ENCODE measurements around the gene ATP2C2. TPM values are rescaled to one million over a fixed set of nuclear protein-coding genes. Genes with fewer than 3 reads are reported as not detected.

ATP2C2 gene
- total RNA-seq, 1 experiment from 2014 or later = 4.0 TPM

DNA sequence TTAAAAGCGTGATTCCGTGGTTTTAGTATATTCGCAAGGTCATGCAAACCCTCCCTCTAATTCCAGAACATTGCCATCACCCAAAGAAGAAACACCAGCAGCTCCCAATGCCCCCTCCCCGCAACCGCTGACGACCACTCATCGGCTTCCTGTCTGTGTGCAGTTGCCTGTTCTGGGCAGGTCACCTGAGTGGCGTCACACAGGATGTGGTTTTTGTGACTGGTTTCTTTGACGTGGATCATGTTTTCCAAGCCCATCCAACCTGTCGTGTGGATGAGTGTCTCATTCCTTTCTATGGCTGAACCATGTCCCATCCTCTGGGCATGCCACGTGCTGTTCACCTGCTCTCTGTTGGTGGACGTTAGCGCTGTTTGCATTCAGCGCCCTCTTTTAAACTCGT is 8.2 kb upstream of the ATP2C2 start:
- Histone ChIP-seq H2AFZ (ENCODE audit: low read length) (no peak overlapping the region), H2BK120ac (ENCODE audit: low read depth, low read length, poor library complexity, severe bottlenecking) (no peak overlapping the region), H2BK5ac (ENCODE audit: insufficient read length, low read length) (no peak overlapping the region), H3K79me2 (ENCODE audit: insufficient read depth, low read length) (no peaks in the 10 kb centered on the region), H3K27ac (ENCODE audit: insufficient read length, low read depth, low read length) (no peak overlapping the region), H3K27me3 (ENCODE audit: insufficient read depth, low read length) (no peaks in the 10 kb centered on the region), H3K23ac (ENCODE audit: insufficient read length, low read depth, low read length) (no peak overlapping the region), H3K56ac (ENCODE audit: insufficient read length, low read depth, low read length) (no peak overlapping the region), H3K4me2 (ENCODE audit: insufficient read depth, insufficient read length, low read length) (no peak overlapping the region), H4K91ac (ENCODE audit: insufficient read length, low read depth, low read length) (no peak overlapping the region), H2BK15ac (ENCODE audit: low read depth, low read length) (no peak overlapping the region), H3K9ac (ENCODE audit: extremely low read depth, insufficient read length, low read length) (no peak overlapping the region), H3K4me1 (ENCODE audit: insufficient read depth, low read length) (no peaks in the 10 kb centered on the region; the same call in 1 of the 2 replicates), H4K5ac (ENCODE audit: insufficient read length, low read depth, low read length) (no peak overlapping the region), H3T11ph (ENCODE audit: low read length) (no peak overlapping the region), H2AK5ac (ENCODE audit: insufficient read length, low read length) (no peak overlapping the region), H3K9me3 (ENCODE audit: control insufficient read depth, low read depth, low read length) (no peaks in the 10 kb centered on the region), H3K79me1 (ENCODE audit: insufficient read depth, low read depth, low read length, poor library complexity, severe bottlenecking) (no peaks in the 10 kb centered on the region), H4K8ac (replicated peaks; ENCODE audit: insufficient read length, low read depth, low read length) (no peak overlapping the region), H3K14ac (ENCODE audit: insufficient read depth, low read length) (no peak overlapping the region; the same call in 1 of the 2 replicates), H3K18ac (ENCODE audit: insufficient read length, low read depth, low read length) (no peak overlapping the region), H4K20me1 (ENCODE audit: control insufficient read depth, insufficient read depth, insufficient read length) (no peaks in the 10 kb centered on the region), H2BK12ac (ENCODE audit: insufficient read length, low read depth, low read length) (no peak overlapping the region), H3K23me2 (ENCODE audit: insufficient read length, low read depth, low read length, poor library complexity, severe bottlenecking) (no peaks in the 10 kb centered on the region), H2BK20ac (ENCODE audit: low read depth, low read length, poor library complexity, severe bottlenecking) (no peak overlapping the region), H3K4ac (ENCODE audit: low read depth, low read length) (no peak overlapping the region)
- H3K4me1 Mint-ChIP-seq = peaks cover 27 to 44% of the 10 kb centered on the region in 2 experiments
- no peak overlapping the region for H3K4me3 Mint-ChIP-seq
- H3K36me3 Mint-ChIP-seq (ENCODE audit: insufficient read depth in 1 of 3, low read depth in 3 of 3) = no peaks in the 10 kb centered on the region
- H3K27me3 Mint-ChIP-seq (ENCODE audit: low read depth) = peaks cover 3% of the 10 kb centered on the region
- DNase-seq = no peak
- H3K27ac Mint-ChIP-seq = no peak overlapping the region; a peak in 1 of 7 replicates
- no peaks in the 10 kb centered on the region; a peak in 1 of 5 replicates for H3K9me3 Mint-ChIP-seq
- TF ChIP-seq, protein P1, sequence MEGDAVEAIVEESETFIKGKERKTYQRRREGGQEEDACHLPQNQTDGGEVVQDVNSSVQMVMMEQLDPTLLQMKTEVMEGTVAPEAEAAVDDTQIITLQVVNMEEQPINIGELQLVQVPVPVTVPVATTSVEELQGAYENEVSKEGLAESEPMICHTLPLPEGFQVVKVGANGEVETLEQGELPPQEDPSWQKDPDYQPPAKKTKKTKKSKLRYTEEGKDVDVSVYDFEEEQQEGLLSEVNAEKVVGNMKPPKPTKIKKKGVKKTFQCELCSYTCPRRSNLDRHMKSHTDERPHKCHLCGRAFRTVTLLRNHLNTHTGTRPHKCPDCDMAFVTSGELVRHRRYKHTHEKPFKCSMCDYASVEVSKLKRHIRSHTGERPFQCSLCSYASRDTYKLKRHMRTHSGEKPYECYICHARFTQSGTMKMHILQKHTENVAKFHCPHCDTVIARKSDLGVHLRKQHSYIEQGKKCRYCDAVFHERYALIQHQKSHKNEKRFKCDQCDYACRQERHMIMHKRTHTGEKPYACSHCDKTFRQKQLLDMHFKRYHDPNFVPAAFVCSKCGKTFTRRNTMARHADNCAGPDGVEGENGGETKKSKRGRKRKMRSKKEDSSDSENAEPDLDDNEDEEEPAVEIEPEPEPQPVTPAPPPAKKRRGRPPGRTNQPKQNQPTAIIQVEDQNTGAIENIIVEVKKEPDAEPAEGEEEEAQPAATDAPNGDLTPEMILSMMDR (conservative IDR thresholded peaks at IDR 0.05) = no peak
- no CpG with 5 or more reads among the region's 15 CpGs for WGBS (ENCODE audit: extremely low coverage, insufficient read length, low lambda C conversion rate)

Data from H9 (cell line).